Testis (tissue), 3 donors: ENCODE data around the gene TMEM51. TPM values are rescaled to one million over a fixed set of nuclear protein-coding genes. Genes with fewer than 3 reads are reported as not detected.

Experiments used
- DNase-seq: peaks from one replicate; pipeline ENCODE4 v3.0.0-alpha.2; 2019
- H3K27ac ChIP-seq, 2 donors: fragments of 200-600 bp; sonication (generic); one replicate each; pipeline ENCODE4 v1.5.1; 2019
- H3K27me3 ChIP-seq: fragments of 200-600 bp; sonication (generic); one replicate; pipeline ENCODE4 v1.5.1; 2019
- H3K36me3 ChIP-seq: fragments of 200-600 bp; sonication (generic); one replicate; pipeline ENCODE4 v1.5.1; 2017; ENCODE audit warnings: low read depth; ENCODE audit errors: missing control alignments
- H3K4me1 ChIP-seq: fragments of 200-600 bp; sonication (generic); one replicate; pipeline ENCODE4 v1.5.1; 2019
- H3K4me3 ChIP-seq, 2 donors: fragments of 200-600 bp; sonication (generic); one replicate each; pipeline ENCODE4 v1.5.1; 2017 to 2019
- H3K9me3 ChIP-seq: fragments of 200-600 bp; sonication (generic); one replicate; pipeline ENCODE4 v1.5.1; 2017
- POLR2A ChIP-seq: fragments of 450-650 bp; IDR thresholded peaks from one replicate; pipeline ENCODE4 v1.6.1; 2017; ENCODE audit warnings: antibody characterized with exemption, mild to moderate bottlenecking, moderate library complexity
- WGBS, 2 donors: methylation state at CpG; one replicate each; pipeline ENCODE4 v1.1.5; 2018; 5-methylcytosine and 5-hydroxymethylcytosine counted together
- intact Hi-C: fragments of 100-400 bp; cut with DNase I; formaldehyde crosslinking; loops from one replicate; pipeline ENCODE4 v1.15.1; 2023; ENCODE audit warnings: low total_unique reads
- polyA plus RNA-seq: library from polyadenylated mRNA; stranded (reverse); fragments of 350-450 nt; fragmentation: Illumina TruSeq; extraction: RNeasy Lipid Tissue Mini Kit (QIAGEN cat#74804); gene quantifications from one replicate; pipeline ENCODE4 v1.2.3, GENCODE V29; 2014; ENCODE audit warnings: low read depth, low replicate concordance; ENCODE audit not compliant: insufficient read depth
- total RNA-seq, 2 donors: library from RNA; depleted of rRNA; stranded (reverse); fragments of >200 nt; gene quantifications; one replicate each; pipeline ENCODE4 v1.2.3, GENCODE V29; 2016
- TF ChIP-seq, protein P1 (sequence below), 3 experiments: fragments of 450-650 bp in 2 of 3; fragments of 200-600 bp in 1 of 3; sonication (generic) in 1 of 3; IDR thresholded peaks; one replicate each; pipeline ENCODE4 v1.5.1; 2016 to 2019; ENCODE audit warnings: antibody characterized with exemption in 3 of 3, mild to moderate bottlenecking in 2 of 3, moderate library complexity in 1 of 3

Gene TMEM51
- total and polyA plus RNA-seq, 3 donors from 2014 or later, result 5.3 to 7.9 (median 5.3) TPM

DNA sequence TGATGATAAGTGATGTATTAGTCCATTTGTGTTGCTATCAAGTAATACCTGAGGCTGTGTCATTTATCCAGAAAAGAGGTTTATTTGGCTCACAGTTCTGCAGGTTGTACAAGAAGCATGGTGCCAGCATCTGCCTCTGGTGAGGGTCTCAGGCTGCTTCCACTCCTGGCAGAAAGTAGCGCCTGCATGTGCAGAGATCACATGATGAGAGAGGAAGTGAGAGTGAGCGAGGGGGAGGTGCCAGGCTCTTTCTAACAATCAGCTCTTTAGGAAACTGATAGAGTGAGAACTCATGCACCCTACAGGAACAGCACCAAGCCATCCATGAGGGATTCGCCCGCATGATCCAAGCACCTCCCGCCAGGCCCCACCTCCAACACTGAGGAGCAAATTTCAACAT, 91.3 kb downstream of the TMEM51 start:
- Histone ChIP-seq H3K4me3 (no peak overlapping the region), H3K9me3 (no peaks in the 10 kb centered on the region), H3K27ac (no peak overlapping the region), H3K27me3 (no peaks in the 10 kb centered on the region), H3K36me3 (no peaks in the 10 kb centered on the region), H3K4me1 (peaks cover 5% of the 10 kb centered on the region)
- WGBS, 2 donors, result 82 to 87% methylated on average over 5 of the region's 5 CpGs
- DNase-seq, result no peak
- intact Hi-C loops, result no loop called here
- TF ChIP-seq, protein P1, sequence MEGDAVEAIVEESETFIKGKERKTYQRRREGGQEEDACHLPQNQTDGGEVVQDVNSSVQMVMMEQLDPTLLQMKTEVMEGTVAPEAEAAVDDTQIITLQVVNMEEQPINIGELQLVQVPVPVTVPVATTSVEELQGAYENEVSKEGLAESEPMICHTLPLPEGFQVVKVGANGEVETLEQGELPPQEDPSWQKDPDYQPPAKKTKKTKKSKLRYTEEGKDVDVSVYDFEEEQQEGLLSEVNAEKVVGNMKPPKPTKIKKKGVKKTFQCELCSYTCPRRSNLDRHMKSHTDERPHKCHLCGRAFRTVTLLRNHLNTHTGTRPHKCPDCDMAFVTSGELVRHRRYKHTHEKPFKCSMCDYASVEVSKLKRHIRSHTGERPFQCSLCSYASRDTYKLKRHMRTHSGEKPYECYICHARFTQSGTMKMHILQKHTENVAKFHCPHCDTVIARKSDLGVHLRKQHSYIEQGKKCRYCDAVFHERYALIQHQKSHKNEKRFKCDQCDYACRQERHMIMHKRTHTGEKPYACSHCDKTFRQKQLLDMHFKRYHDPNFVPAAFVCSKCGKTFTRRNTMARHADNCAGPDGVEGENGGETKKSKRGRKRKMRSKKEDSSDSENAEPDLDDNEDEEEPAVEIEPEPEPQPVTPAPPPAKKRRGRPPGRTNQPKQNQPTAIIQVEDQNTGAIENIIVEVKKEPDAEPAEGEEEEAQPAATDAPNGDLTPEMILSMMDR (IDR thresholded peaks at IDR 0.05), result no peak

DNA sequence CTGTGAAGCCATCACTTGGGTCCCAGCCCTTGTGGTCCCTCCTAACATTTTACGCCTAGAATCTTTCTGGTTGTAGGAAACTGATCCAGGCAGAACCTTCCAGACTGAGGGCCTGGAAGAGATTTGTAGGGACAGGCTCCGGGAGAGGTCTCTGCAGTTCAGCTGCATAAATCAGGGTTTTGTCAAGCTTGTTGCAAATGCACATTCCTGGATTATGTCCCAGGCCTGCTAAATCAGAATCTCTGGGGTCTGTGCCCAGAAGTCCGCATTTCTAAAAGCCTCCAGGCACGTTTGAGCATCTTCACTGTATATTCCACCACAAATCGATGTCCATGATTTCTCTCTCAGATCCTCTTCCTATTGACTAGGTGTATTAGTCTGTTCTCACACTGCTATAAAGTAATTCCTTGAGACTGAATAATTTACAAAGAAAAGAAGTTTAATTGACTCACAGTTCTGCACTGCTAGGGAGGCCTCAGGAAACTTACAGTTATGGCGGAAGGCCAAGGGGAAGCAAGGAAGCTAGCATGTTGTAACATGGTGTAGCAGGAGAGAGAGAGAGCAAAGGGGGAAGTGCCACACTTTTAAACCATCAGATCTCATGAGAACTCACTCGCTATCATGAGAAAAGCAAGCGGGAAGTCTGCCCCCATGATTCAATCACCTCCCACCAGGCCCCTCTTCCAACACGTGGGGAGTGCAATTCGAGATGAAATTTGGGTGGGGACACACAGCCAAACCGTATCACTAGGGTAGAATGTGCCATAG, 92.2 kb downstream of the TMEM51 start:
- TF ChIP-seq POLR2A, result no peak
- TF ChIP-seq, protein P1 (IDR thresholded peaks at IDR 0.05), result no peak
- intact Hi-C loops, result no loop called here
- Histone ChIP-seq H3K4me1 (peaks cover 5% of the 10 kb centered on the region), H3K9me3 (no peaks in the 10 kb centered on the region), H3K27ac (no peak overlapping the region), H3K27me3 (no peaks in the 10 kb centered on the region), H3K4me3 (no peak overlapping the region), H3K36me3 (no peaks in the 10 kb centered on the region)
- DNase-seq, result no peak
- 54 to 67% methylated on average over 11 of the region's 11 CpGs for WGBS, 2 donors

DNA sequence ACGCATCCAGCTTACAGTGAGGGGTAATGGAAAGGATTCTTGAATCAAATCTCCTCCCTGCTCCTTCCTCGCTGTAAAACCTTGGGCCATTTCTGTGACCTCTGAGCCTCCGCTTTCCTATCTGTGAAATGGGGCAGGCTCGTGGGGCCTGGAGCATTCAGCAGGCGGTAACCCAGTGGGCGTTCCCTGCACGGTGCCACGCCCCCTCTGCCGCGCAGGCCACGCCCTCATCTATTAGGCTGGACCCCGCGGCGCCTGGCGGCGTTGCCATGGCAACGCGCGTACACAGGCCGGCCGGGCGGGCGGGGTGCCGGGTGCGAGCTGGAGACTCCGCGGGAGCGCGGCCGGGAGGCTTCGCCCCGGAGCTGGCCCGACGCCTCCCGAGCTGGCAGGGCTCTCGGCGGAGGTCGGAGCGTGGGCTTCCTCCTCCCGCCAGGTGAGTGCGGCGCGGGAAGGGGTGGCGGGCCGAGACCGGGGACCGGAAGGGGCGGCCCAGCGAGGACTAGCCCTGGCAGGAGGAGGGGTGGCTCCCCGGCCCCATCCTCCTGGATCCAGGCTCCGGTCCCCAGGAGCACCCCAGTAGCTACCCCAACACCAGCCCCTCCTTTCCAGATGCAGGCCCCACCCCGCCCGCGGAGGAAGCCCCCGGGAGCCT, 93.5 kb downstream of the TMEM51 start, which contains the start of gene FHAD1:
FHAD1 (plus strand) TSS at position 264 of the 655 bp plus-strand sequence. CDS start 4,562 bp downstream, outside the sequence.
- DNase-seq, result peak; percentile 86
- H3K9me3 ChIP-seq, result no peaks in the 10 kb centered on the region
- no peak within 1 kb of the TSS for H3K27ac ChIP-seq
- 10 to 12% methylated on average over 16 to 20 of the region's 55 CpGs for WGBS, 2 donors
- peak within 1 kb of the TSS; percentile 56 to 59 for H3K4me3 ChIP-seq
- peaks cover 5% of the 10 kb centered on the region for H3K4me1 ChIP-seq
- intact Hi-C loops, result no loop called here
- TF ChIP-seq, protein P1 (IDR thresholded peaks at IDR 0.05), result no peak
- TF ChIP-seq POLR2A, result no peak
- H3K27me3 ChIP-seq, result no peaks in the 10 kb centered on the region
- H3K36me3 ChIP-seq, result no peaks in the 10 kb centered on the region

DNA sequence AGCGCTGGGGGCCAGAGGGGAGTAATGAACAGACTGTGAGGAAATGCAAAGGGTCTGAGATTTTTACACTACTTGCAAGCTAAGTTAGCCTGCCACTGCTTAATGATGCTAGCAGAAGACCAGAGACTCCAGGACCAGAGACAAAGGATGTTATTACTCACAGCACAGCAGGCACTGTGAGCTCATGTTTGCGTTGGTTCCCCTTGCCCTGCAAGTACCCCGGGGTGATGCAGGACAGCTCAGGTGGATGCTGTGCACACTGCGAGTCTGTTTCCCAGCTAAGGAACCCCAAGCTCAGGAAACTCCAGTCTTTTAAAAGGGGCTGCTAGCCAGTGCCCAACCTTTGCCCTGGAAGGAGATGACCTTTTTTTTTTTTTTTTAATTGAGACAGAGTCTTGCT, 94.7 kb downstream of the TMEM51 start:
- intact Hi-C loops, result no loop called here
- WGBS, 2 donors, result 81 to 83% methylated on average over 4 of the region's 4 CpGs

More for the DNA sequence above, 94.7 kb downstream of the TMEM51 start:
- DNase-seq, result no peak
- H3K4me1 ChIP-seq, result peaks cover 5% of the 10 kb centered on the region
- no peaks in the 10 kb centered on the region for H3K36me3 ChIP-seq
- TF ChIP-seq, protein P1 (IDR thresholded peaks at IDR 0.05), result no peak
- no peak for TF ChIP-seq POLR2A
- H3K9me3 ChIP-seq, result no peaks in the 10 kb centered on the region
- no peak overlapping the region for H3K27ac ChIP-seq
- peak overlapping the region in 1 of 2 donors; percentile 59 for H3K4me3 ChIP-seq
- no peaks in the 10 kb centered on the region for H3K27me3 ChIP-seq
